Upper lobe of left lung (tissue), 4 donors: Measurements from ENCODE around the gene SCG3.

Experiments used
- EP300 ChIP-seq, 4 donors: sonication (generic); formaldehyde crosslinking; IDR thresholded peaks; one replicate each; pipeline ENCODE4 v1.5.1; 2017; ENCODE audit warnings: antibody characterized with exemption in 4 of 4, control low read depth in 2 of 4
- POLR2AphosphoS5 ChIP-seq, 2 donors: sonication (generic); formaldehyde crosslinking; IDR thresholded peaks; one replicate each; pipeline ENCODE4 v1.5.1; 2017; ENCODE audit warnings: antibody characterized with exemption in 2 of 2
- TF ChIP-seq, protein P1 (sequence below), 6 experiments: fragments of 450-650 bp in 4 of 6; fragments of 200-600 bp in 2 of 6; sonication (generic) in 2 of 6; IDR thresholded peaks; one replicate each; pipeline ENCODE4 v1.5.1; 2016 to 2019; ENCODE audit warnings: antibody characterized with exemption in 6 of 6

DNA sequence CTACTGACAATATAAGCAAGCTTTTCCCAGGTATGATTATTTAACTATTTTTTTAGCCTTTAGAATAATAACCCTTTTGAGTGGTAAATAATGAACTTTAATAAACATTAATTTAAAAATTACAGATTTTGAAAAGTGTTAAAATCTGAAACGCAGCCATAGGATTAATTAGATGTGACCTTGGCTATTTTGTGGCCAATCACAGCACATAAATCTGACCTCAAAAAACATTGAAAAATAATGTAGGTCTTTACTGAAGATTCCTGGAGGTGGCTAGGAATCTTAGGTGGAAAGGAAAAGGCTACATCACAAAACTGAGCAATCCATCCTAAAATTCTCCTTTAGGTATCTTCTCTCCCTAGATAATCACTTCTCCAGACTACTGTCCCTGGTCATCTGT, 18.1 kb downstream of the SCG3 start:
- TF ChIP-seq EP300 (IDR thresholded peaks at IDR 0.05) (no peak), POLR2AphosphoS5 (IDR thresholded peaks at IDR 0.05) (no peak)
- TF ChIP-seq, protein P1, sequence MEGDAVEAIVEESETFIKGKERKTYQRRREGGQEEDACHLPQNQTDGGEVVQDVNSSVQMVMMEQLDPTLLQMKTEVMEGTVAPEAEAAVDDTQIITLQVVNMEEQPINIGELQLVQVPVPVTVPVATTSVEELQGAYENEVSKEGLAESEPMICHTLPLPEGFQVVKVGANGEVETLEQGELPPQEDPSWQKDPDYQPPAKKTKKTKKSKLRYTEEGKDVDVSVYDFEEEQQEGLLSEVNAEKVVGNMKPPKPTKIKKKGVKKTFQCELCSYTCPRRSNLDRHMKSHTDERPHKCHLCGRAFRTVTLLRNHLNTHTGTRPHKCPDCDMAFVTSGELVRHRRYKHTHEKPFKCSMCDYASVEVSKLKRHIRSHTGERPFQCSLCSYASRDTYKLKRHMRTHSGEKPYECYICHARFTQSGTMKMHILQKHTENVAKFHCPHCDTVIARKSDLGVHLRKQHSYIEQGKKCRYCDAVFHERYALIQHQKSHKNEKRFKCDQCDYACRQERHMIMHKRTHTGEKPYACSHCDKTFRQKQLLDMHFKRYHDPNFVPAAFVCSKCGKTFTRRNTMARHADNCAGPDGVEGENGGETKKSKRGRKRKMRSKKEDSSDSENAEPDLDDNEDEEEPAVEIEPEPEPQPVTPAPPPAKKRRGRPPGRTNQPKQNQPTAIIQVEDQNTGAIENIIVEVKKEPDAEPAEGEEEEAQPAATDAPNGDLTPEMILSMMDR (IDR thresholded peaks at IDR 0.05): no peak
